IMR-90 (cell line): ENCODE data around the gene FAM114A2. TPM values are rescaled to one million over a fixed set of nuclear protein-coding genes. Genes with fewer than 3 reads are reported as not detected.

Source experiments
- ATAC-seq: fragments of 200-7000 bp; cut with Tn5 transposase; 2 replicates; pipeline ENCODE4 v1.9.1; 2020; ENCODE audit warnings: low read depth, mild to moderate bottlenecking, moderate library complexity
- BruUV-seq: library from RNA; stranded (reverse); fragments of 400-500 nt; replicated peaks from 2 replicates; lab custom pipeline; 2021; lab: Mats Ljungman, UMichigan
- CTCF ChIA-PET: fragments of 300-600 bp; formaldehyde crosslinking; extraction: SDS; loops from one replicate; lab custom pipeline; 2021; ENCODE audit warnings: antibody characterized with exemption; lab: Yijun Ruan, JAX
- POLR2A ChIA-PET: fragments of 300-600 bp; sonication (Branson Sonifier 250); formaldehyde crosslinking; loops from one replicate; lab custom pipeline; 2022; ENCODE audit warnings: antibody characterized with exemption; ENCODE audit not compliant: unreplicated experiment; lab: Charles Lee
- DNase-seq: peaks from one replicate; pipeline ENCODE4 v3.0.0; 2013
- H2AFZ ChIP-seq: replicated peaks from 2 replicates; pipeline ENCODE3; 2013; ENCODE audit warnings: low read length, mild to moderate bottlenecking; ENCODE audit not compliant: poor library complexity
- H2AK5ac ChIP-seq: 2 replicates; pipeline ENCODE4 v1.6.1; 2013; ENCODE audit warnings: low read depth, low read length, inconsistent platforms
- H2AK9ac ChIP-seq: replicated peaks from 2 replicates; pipeline ENCODE3; 2013; ENCODE audit warnings: mild to moderate bottlenecking, low read depth, low read length, moderate library complexity; ENCODE audit not compliant: poor library complexity
- H2BK120ac ChIP-seq: 2 replicates; pipeline ENCODE4 v1.6.1; 2013; ENCODE audit warnings: low read depth, low read length, inconsistent platforms
- H2BK15ac ChIP-seq: 3 replicates; pipeline ENCODE4 v1.6.1; 2013; ENCODE audit warnings: low read depth, low read length, inconsistent platforms
- H2BK20ac ChIP-seq: 2 replicates; pipeline ENCODE4 v1.6.1; 2013; ENCODE audit warnings: low read depth, mild to moderate bottlenecking, inconsistent platforms, low read length, moderate library complexity
- H2BK5ac ChIP-seq: 2 replicates; pipeline ENCODE4 v1.6.1; 2013; ENCODE audit warnings: mild to moderate bottlenecking, low read depth, low read length, inconsistent platforms; ENCODE audit not compliant: poor library complexity, severe bottlenecking
- H3K14ac ChIP-seq: replicated peaks from 2 replicates; pipeline ENCODE4 v1.6.1; 2013; ENCODE audit warnings: low read depth, low read length, inconsistent platforms
- H3K18ac ChIP-seq: 2 replicates; pipeline ENCODE4 v1.6.1; 2013; ENCODE audit warnings: low read depth, low read length, control low read depth
- H3K23ac ChIP-seq: 2 replicates; pipeline ENCODE4 v1.6.1; 2013; ENCODE audit warnings: low read depth, low read length, inconsistent platforms
- H3K27ac ChIP-seq: 2 replicates; pipeline ENCODE4 v1.5.1; 2013; ENCODE audit warnings: mild to moderate bottlenecking, control low read depth, low read length; ENCODE audit not compliant: insufficient read depth
- H3K27me3 ChIP-seq: 2 replicates; pipeline ENCODE4 v1.6.1; 2013; ENCODE audit warnings: low read length; ENCODE audit not compliant: control insufficient read depth, insufficient read depth
- H3K36me3 ChIP-seq: 2 replicates; pipeline ENCODE4 v1.6.1; 2013; ENCODE audit warnings: low read length, mixed read lengths; ENCODE audit not compliant: control insufficient read depth, insufficient read depth
- H3K4ac ChIP-seq: 2 replicates; pipeline ENCODE4 v1.6.1; 2013; ENCODE audit warnings: low read depth, low read length, inconsistent platforms
- H3K4me1 ChIP-seq: 2 replicates; pipeline ENCODE4 v1.6.1; 2013; ENCODE audit warnings: low read length, mixed read lengths; ENCODE audit not compliant: control insufficient read depth, insufficient read depth
- H3K4me2 ChIP-seq: 2 replicates; pipeline ENCODE4 v1.6.1; 2013; ENCODE audit warnings: low read depth, mild to moderate bottlenecking, control low read depth, low read length, moderate library complexity
- H3K4me3 ChIP-seq: 2 replicates; pipeline ENCODE4 v1.5.1; 2013; ENCODE audit warnings: low read depth, mild to moderate bottlenecking, control low read depth, low read length, moderate library complexity; ENCODE audit not compliant: insufficient read depth
- H3K56ac ChIP-seq: 2 replicates; pipeline ENCODE4 v1.6.1; 2013; ENCODE audit warnings: low read length, inconsistent platforms; ENCODE audit not compliant: insufficient read depth; ENCODE audit errors: extremely low read depth
- H3K79me1 ChIP-seq, 2 experiments: 2 replicates each; pipeline ENCODE4 v1.6.1; 2013; ENCODE audit warnings: low read length in 2 of 2, inconsistent platforms in 1 of 2, low read depth in 1 of 2
- H3K9ac ChIP-seq: 2 replicates; pipeline ENCODE4 v1.6.1; 2013; ENCODE audit warnings: low read depth, low read length, control low read depth
- H3K9me1 ChIP-seq: 2 replicates; pipeline ENCODE4 v1.6.1; 2013; ENCODE audit warnings: low read length, inconsistent platforms; ENCODE audit not compliant: insufficient read depth
- H3K9me3 ChIP-seq: 2 replicates; pipeline ENCODE4 v1.6.1; 2013; ENCODE audit warnings: low read length; ENCODE audit not compliant: control insufficient read depth, insufficient read depth
- H4K20me1 ChIP-seq: 2 replicates; pipeline ENCODE4 v1.6.1; 2013; ENCODE audit warnings: low read length, inconsistent platforms; ENCODE audit not compliant: insufficient read depth
- H4K5ac ChIP-seq: 2 replicates; pipeline ENCODE4 v1.6.1; 2013; ENCODE audit warnings: mild to moderate bottlenecking, low read depth, low read length, control low read depth
- H4K8ac ChIP-seq, 2 experiments: 2 replicates each; pipeline ENCODE4 v1.6.1; 2013; ENCODE audit warnings: low read depth in 2 of 2, low read length in 2 of 2, control low read depth in 1 of 2, inconsistent platforms in 1 of 2
- H4K91ac ChIP-seq: 2 replicates; pipeline ENCODE4 v1.6.1; 2013; ENCODE audit warnings: low read depth, low read length, inconsistent platforms; ENCODE audit not compliant: insufficient read depth
- BHLHE40 ChIP-seq: fragments of 150-350 bp; IDR thresholded peaks from 2 replicates; pipeline ENCODE4 v1.6.1; 2016; ENCODE audit warnings: mild to moderate bottlenecking, low read depth, low read length
- CEBPB ChIP-seq: IDR thresholded peaks from 2 replicates; pipeline ENCODE4 v1.6.1; 2012; ENCODE audit warnings: low read depth, low read length, improper control_type of control experiment
- CHD1 ChIP-seq: IDR thresholded peaks from 2 replicates; pipeline ENCODE4 v1.6.1; 2012; ENCODE audit warnings: low read depth, low read length, improper control_type of control experiment
- CTCF ChIP-seq: conservative IDR thresholded peaks from 2 replicates; pipeline ENCODE4 v1.5.1; 2012; ENCODE audit warnings: mild to moderate bottlenecking, low read depth, low read length, improper control_type of control experiment
- ELK1 ChIP-seq: fragments of 150-350 bp; IDR thresholded peaks from 2 replicates; pipeline ENCODE4 v1.6.1; 2016; ENCODE audit warnings: low read depth, mild to moderate bottlenecking, low read length, moderate library complexity, borderline replicate concordance
- FOS ChIP-seq: fragments of 150-350 bp; IDR thresholded peaks from 2 replicates; pipeline ENCODE4 v1.6.1; 2016; ENCODE audit warnings: low read depth, low read length
- MAFK ChIP-seq: IDR thresholded peaks from 2 replicates; pipeline ENCODE4 v1.6.1; 2012; ENCODE audit warnings: low read depth, low read length, improper control_type of control experiment
- MAZ ChIP-seq: IDR thresholded peaks from 2 replicates; pipeline ENCODE4 v1.6.1; 2012; ENCODE audit warnings: low read depth, mild to moderate bottlenecking, low read length, improper control_type of control experiment, moderate library complexity, borderline replicate concordance
- MXI1 ChIP-seq: IDR thresholded peaks from 2 replicates; pipeline ENCODE4 v1.6.1; 2012; ENCODE audit warnings: low read depth, mild to moderate bottlenecking, low read length, moderate library complexity, borderline replicate concordance
- NFE2L2 ChIP-seq: fragments of 150-350 bp; IDR thresholded peaks from 2 replicates; pipeline ENCODE4 v1.6.1; 2016; ENCODE audit warnings: low read depth, mild to moderate bottlenecking, low read length
- POLR2A ChIP-seq: IDR thresholded peaks from 2 replicates; pipeline ENCODE4 v1.6.1; 2012; ENCODE audit warnings: mild to moderate bottlenecking, low read depth, low read length
- RAD21 ChIP-seq: IDR thresholded peaks from 2 replicates; pipeline ENCODE4 v1.6.1; 2012; ENCODE audit warnings: low read length, improper control_type of control experiment
- RCOR1 ChIP-seq: IDR thresholded peaks from 2 replicates; pipeline ENCODE4 v1.6.1; 2012; ENCODE audit warnings: mild to moderate bottlenecking, low read length, improper control_type of control experiment; ENCODE audit not compliant: insufficient replicate concordance
- RFX5 ChIP-seq: IDR thresholded peaks from 2 replicates; pipeline ENCODE4 v1.8.0; 2012; ENCODE audit warnings: low read depth, mild to moderate bottlenecking, low read length, moderate library complexity
- SMC3 ChIP-seq: fragments of 150-350 bp; IDR thresholded peaks from 2 replicates; pipeline ENCODE4 v1.6.1; 2016; ENCODE audit warnings: low read depth, mild to moderate bottlenecking, antibody characterized with exemption, low read length, moderate library complexity
- USF2 ChIP-seq: fragments of 150-350 bp; IDR thresholded peaks from 2 replicates; pipeline ENCODE4 v1.6.1; 2017; ENCODE audit warnings: mild to moderate bottlenecking, antibody characterized with exemption, low read length, low read depth
- WGBS, 2 experiments: methylation state at CpG; one replicate each; pipeline versions ENCODE4 v1.1.5 to v1.1.7; 2013; ENCODE audit warnings: missing lambda C conversion rate in 2 of 2; ENCODE audit not compliant: insufficient read length in 1 of 2; ENCODE audit errors: extremely low coverage in 2 of 2; 5-methylcytosine and 5-hydroxymethylcytosine counted together
- dilution Hi-C: fragments of 300-500 bp; cut with HindIII; formaldehyde crosslinking; loops from one replicate; pipeline ENCODE4 v1.14.3; 2018; ENCODE audit warnings: low sequenced_read_pairs; ENCODE audit not compliant: unreplicated experiment
- in situ Hi-C: fragments of 300-500 bp; cut with MboI; formaldehyde crosslinking; loops from 3 replicates; pipeline ENCODE4 v1.14.3; 2019; ENCODE audit warnings: low sequenced_read_pairs, inconsistent platforms, mixed read lengths
- intact Hi-C: fragments of 100-400 bp; cut with micrococcal nuclease; formaldehyde crosslinking; loops from 2 replicates; pipeline ENCODE4 v1.10.0; 2022
- polyA plus RNA-seq, 3 experiments: library from polyadenylated mRNA; depleted of rRNA; stranded (reverse); fragments of >200 nt; gene quantifications; 2 replicates each; pipeline ENCODE4 v1.2.3, GENCODE V29; 2012; ENCODE audit warnings: low replicate concordance in 1 of 3
- total RNA-seq: library from RNA; depleted of rRNA; stranded (reverse); fragments of >200 nt; gene quantifications from 2 replicates; pipeline ENCODE4 v1.2.3, GENCODE V29; 2012

The FAM114A2 gene
- total and polyA plus RNA-seq, 2 of the 4 experiments (the other 2 are of a cell fraction), result 13.2 to 41.2 TPM

- Histone ChIP-seq H3K27me3 (peaks cover 6% of the 10 kb centered on the region), H3K4me1 (no peaks in the 10 kb centered on the region), H4K5ac (no peak overlapping the region), H3K56ac (no peak overlapping the region), H2BK5ac (no peak overlapping the region), H4K91ac (no peak overlapping the region), H4K8ac (no peak overlapping the region), H2AFZ (no peak overlapping the region), H2BK120ac (no peak overlapping the region), H2AK9ac (no peak overlapping the region), H3K36me3 (no peaks in the 10 kb centered on the region), H3K79me1 (no peaks in the 10 kb centered on the region), H3K23ac (no peak overlapping the region), H3K14ac (no peak overlapping the region), H3K4me3 (no peak overlapping the region), H3K4ac (no peak overlapping the region), H2AK5ac (no peak overlapping the region), H3K18ac (no peak overlapping the region), H3K9ac (no peak overlapping the region), H2BK20ac (no peak overlapping the region), H3K27ac (no peak overlapping the region), H3K4me2 (no peak overlapping the region), H2BK15ac (no peak overlapping the region), H3K9me3 (no peaks in the 10 kb centered on the region), H4K20me1 (no peaks in the 10 kb centered on the region), H3K9me1 (no peaks in the 10 kb centered on the region; the same call in 1 of the 2 replicates)
- CTCF ChIA-PET, result no interaction called here
- no TSS peak for BruUV-seq
- POLR2A ChIA-PET, result no interaction called here
- DNase-seq (peak; percentile 31), ATAC-seq (no peak)
- intact Hi-C loops (no loop called here), in situ Hi-C loops (loop anchor here (10.0 kb wide), 1 partner anchor 537 kb away; no protein-coding TSS in a partner anchor), dilution Hi-C loops (no loop called here)
- TF ChIP-seq USF2 (no peak), ELK1 (no peak), RFX5 (no peak), POLR2A (no peak), MAFK (no peak), CEBPB (no peak), CTCF (no peak), MAZ (no peak), RCOR1 (no peak), SMC3 (no peak), MXI1 (no peak), CHD1 (no peak), NFE2L2 (no peak), RAD21 (no peak), BHLHE40 (no peak), FOS (no peak)
- WGBS, 2 experiments, result 17% methylated on average over 1 of the region's 1 CpG; no CpG with 5 or more reads in 1 of the 2 experiments
Observed at GRCh38 chr5:154077696-154078095, 39.0 kb upstream of the FAM114A2 start.
